ENCODE data around the gene SMARCC1. TPM values are rescaled to one million over a fixed set of nuclear protein-coding genes. Genes with fewer than 3 reads are reported as not detected.
A peak's percentile ranks its signal among the peaks of the same experiment; 100 is the strongest.

Gene SMARCC1
- total RNA-seq, 2 experiments from 2014 or later, result 96.4 to 109 TPM

DNA sequence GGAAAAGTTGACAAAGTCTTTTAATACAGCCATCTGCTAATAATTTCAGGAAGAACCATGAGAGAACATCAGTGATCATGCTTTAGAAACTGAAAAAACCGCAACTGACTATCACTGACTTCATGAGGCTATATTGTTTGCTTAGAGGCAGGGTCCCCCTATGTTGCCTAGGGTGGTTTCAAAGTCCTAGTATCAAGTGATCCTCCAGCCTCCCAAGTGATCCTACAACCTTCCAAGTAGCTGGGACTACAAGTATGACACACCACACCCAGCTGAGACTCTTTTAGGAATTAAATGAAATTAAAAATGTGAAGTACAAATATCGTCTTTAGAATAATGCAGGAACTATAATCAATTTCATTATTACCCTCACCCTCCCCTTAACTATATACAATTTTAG is 144.8 kb downstream of the SMARCC1 start:
- H3K36me3 Mint-ChIP-seq (ENCODE audit: low read depth), result peaks cover 37% of the 10 kb centered on the region
- H3K27me3 Mint-ChIP-seq, result no peaks in the 10 kb centered on the region
- H3K4me3 Mint-ChIP-seq, result no peak overlapping the region
- ChIA-PET CTCF (no interaction called here), POLR2A (no interaction called here)
- H3K4me1 Mint-ChIP-seq, result peaks cover 5% of the 10 kb centered on the region
- DNase-seq, result no peak
- H3K9me3 Mint-ChIP-seq, result no peaks in the 10 kb centered on the region
- no peak overlapping the region for H3K27ac Mint-ChIP-seq

DNA sequence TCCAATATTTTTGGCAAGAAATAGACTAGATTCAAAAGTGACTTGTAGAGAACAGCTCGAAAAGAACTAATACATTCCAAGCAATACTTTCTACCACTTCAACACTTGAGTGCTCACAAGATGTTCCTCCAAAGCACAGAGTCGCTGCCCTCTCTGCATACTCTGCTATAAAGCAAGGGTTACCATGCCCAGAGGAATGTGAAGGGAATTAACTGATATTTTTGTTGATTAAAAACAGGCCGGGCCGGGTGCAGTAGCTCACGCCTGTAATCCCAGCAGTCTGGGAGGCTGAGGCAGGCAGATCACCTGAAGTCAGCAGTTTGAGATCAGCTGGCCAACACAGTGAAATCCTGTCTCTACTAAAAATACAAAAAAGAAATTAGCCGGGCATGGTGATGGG is 145.5 kb downstream of the SMARCC1 start:
- peaks cover 41% of the 10 kb centered on the region for H3K36me3 Mint-ChIP-seq (ENCODE audit: low read depth)
- ChIA-PET POLR2A (no interaction called here), CTCF (no interaction called here)
- H3K4me3 Mint-ChIP-seq, result no peak overlapping the region
- no peaks in the 10 kb centered on the region for H3K9me3 Mint-ChIP-seq
- H3K27me3 Mint-ChIP-seq, result no peaks in the 10 kb centered on the region
- H3K4me1 Mint-ChIP-seq, result peaks cover 5% of the 10 kb centered on the region
- no peak for DNase-seq
- H3K27ac Mint-ChIP-seq, result no peak overlapping the region

- H3K9me3 Mint-ChIP-seq, result no peaks in the 10 kb centered on the region
- CTCF ChIA-PET, result interaction anchor here (2.5 kb wide), 1 partner anchor 10 kb away, joined by 8 read pairs; no protein-coding TSS in a partner anchor
- no peak for DNase-seq
- H3K4me3 Mint-ChIP-seq, result no peak overlapping the region
- no peaks in the 10 kb centered on the region for H3K27me3 Mint-ChIP-seq
- H3K27ac Mint-ChIP-seq, result no peak overlapping the region
- H3K36me3 Mint-ChIP-seq (ENCODE audit: low read depth), result peaks cover 44% of the 10 kb centered on the region
- POLR2A ChIA-PET, result no interaction called here
- peaks cover 5% of the 10 kb centered on the region for H3K4me1 Mint-ChIP-seq
Observed at GRCh38 chr3:47635536-47635935, 146.2 kb downstream of the SMARCC1 start.

- Mint-ChIP-seq H3K4me1 (peaks cover 5% of the 10 kb centered on the region), H3K4me3 (no peak overlapping the region), H3K36me3 (ENCODE audit: low read depth) (peaks cover 44% of the 10 kb centered on the region), H3K27me3 (no peaks in the 10 kb centered on the region), H3K9me3 (no peaks in the 10 kb centered on the region), H3K27ac (no peak overlapping the region)
- CTCF ChIA-PET, result interaction anchor here (0.9 to 2.5 kb wide), 2 partner anchors 10 to 18 kb away, joined by 4 to 8 read pairs; no protein-coding TSS in a partner anchor
- DNase-seq, result no peak
- POLR2A ChIA-PET, result no interaction called here
Observed at GRCh38 chr3:47634996-47635395, 146.7 kb downstream of the SMARCC1 start.

- ChIA-PET POLR2A (no interaction called here), CTCF (interaction anchor here (1.0 to 2.6 kb wide), 2 partner anchors 9 to 15 kb away, joined by 3 to 7 read pairs; no protein-coding TSS in a partner anchor)
- H3K4me1 Mint-ChIP-seq, result peaks cover 5% of the 10 kb centered on the region
- H3K27me3 Mint-ChIP-seq, result no peaks in the 10 kb centered on the region
- no peak for DNase-seq
- H3K4me3 Mint-ChIP-seq, result no peak overlapping the region
- no peaks in the 10 kb centered on the region for H3K9me3 Mint-ChIP-seq
- no peak overlapping the region for H3K27ac Mint-ChIP-seq
- H3K36me3 Mint-ChIP-seq (ENCODE audit: low read depth), result peaks cover 43% of the 10 kb centered on the region
Observed at GRCh38 chr3:47630810-47631209, 150.9 kb downstream of the SMARCC1 start.

DNA sequence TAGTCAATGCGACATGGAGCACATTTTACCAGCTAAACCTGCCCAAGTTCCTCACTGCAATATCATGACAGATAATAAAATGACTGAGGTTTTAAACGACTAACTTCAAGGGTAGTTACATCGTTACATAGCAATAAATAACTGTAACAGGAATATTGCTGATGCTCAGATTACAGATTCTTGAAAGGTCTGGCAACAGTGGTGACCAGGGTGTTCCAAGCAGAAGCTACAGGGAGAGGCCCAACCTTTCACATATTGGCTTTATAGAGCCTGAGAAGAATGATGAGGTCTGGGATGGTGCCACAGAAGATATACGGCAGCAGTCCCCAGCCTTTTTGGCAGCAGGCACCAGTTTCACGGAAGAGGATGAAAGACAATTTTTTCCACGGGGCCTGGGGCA is 151.9 kb downstream of the SMARCC1 start:
- no peaks in the 10 kb centered on the region for H3K27me3 Mint-ChIP-seq
- peaks cover 40% of the 10 kb centered on the region for H3K36me3 Mint-ChIP-seq (ENCODE audit: low read depth)
- no peaks in the 10 kb centered on the region for H3K4me1 Mint-ChIP-seq
- DNase-seq, result no peak
- POLR2A ChIA-PET, result no interaction called here
- no peak overlapping the region for H3K27ac Mint-ChIP-seq
- CTCF ChIA-PET, result interaction anchor here (0.6 to 2.6 kb wide), 3 partner anchors 8 to 1388 kb away, joined by 3 to 7 read pairs (median 6); partner anchors contain the start of gene CCR3
- no peaks in the 10 kb centered on the region for H3K9me3 Mint-ChIP-seq
- H3K4me3 Mint-ChIP-seq, result no peak overlapping the region

DNA sequence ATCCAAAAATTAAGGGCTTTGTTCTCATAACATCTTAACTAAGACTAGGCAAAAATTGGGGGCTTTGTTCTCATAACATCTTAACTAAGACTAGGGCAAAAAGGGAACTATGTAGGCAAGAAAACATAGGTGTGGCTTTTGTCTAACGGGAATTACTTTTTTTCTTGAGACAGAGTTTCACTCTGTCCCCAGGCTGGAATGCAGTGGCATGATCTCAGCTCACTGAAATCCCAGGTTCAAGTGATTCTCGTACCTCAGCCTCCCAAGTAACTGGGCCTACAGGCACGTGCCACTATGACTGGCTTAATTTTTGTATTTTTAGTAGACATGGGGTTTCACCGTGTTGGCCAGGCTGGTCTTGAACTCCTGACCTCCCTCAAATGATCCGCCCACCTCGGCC is 153.3 kb downstream of the SMARCC1 start:
- no peak overlapping the region for H3K27ac Mint-ChIP-seq
- POLR2A ChIA-PET, result no interaction called here

GRCh38 chr3:47622671-47623461 is 158.8 kb downstream of the SMARCC1 start:
- H3K27ac Mint-ChIP-seq, result no peak overlapping the region
- DNase-seq, result no peak
- peaks cover 9% of the 10 kb centered on the region for H3K4me1 Mint-ChIP-seq
- CTCF ChIA-PET, result interaction anchor here (0.5 to 1.0 kb wide), 4 partner anchors 16 to 325 kb away, joined by 3 to 4 read pairs (median 4); no protein-coding TSS in a partner anchor
- no peaks in the 10 kb centered on the region for H3K9me3 Mint-ChIP-seq
- no peak overlapping the region for H3K4me3 Mint-ChIP-seq
- H3K36me3 Mint-ChIP-seq (ENCODE audit: low read depth), result peaks cover 33% of the 10 kb centered on the region
- H3K27me3 Mint-ChIP-seq, result no peaks in the 10 kb centered on the region
- POLR2A ChIA-PET, result no interaction called here

More for the DNA sequence above, 153.3 kb downstream of the SMARCC1 start:
- Mint-ChIP-seq H3K4me3 (no peak overlapping the region), H3K27me3 (no peaks in the 10 kb centered on the region), H3K9me3 (no peaks in the 10 kb centered on the region), H3K4me1 (peaks cover 1% of the 10 kb centered on the region), H3K36me3 (ENCODE audit: low read depth) (peaks cover 34% of the 10 kb centered on the region)
- CTCF ChIA-PET, result interaction anchor here (0.5 to 1.9 kb wide), 3 partner anchors 12 to 520 kb away, joined by 3 to 6 read pairs (median 3); no protein-coding TSS in a partner anchor
- no peak for DNase-seq

GRCh38 chr3:47617086-47618010 is 164.3 kb downstream of the SMARCC1 start:
- H3K4me1 Mint-ChIP-seq, result peaks cover 9% of the 10 kb centered on the region
- no peaks in the 10 kb centered on the region for H3K9me3 Mint-ChIP-seq
- CTCF ChIA-PET, result interaction anchor here (1.0 to 2.0 kb wide), 7 partner anchors 9 to 20 kb away, joined by 3 to 7 read pairs (median 4); no protein-coding TSS in a partner anchor
- DNase-seq, result no peak
- no peak overlapping the region for H3K27ac Mint-ChIP-seq
- H3K36me3 Mint-ChIP-seq (ENCODE audit: low read depth), result peaks cover 37% of the 10 kb centered on the region
- H3K4me3 Mint-ChIP-seq, result no peak overlapping the region
- POLR2A ChIA-PET, result no interaction called here
- H3K27me3 Mint-ChIP-seq, result no peaks in the 10 kb centered on the region

DNA sequence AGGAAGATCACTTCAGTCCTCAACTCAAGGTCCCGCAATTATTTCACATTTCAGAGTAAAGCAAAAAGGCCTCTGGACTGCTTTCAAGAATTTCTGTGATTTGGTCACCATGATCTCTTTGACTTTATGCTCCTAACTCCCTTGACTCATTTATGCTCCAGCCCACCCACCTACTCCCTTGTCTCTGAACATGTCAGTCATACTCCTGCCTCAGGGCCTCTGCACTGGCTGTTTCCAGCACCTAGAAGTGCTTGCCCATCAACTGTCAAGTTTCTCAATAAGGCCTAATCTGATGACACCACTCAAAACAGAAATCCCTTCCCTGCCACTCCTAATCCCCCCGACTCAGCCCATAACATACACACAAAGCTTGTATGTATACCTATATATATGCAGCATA is 166.9 kb downstream of the SMARCC1 start:
- Mint-ChIP-seq H3K27me3 (no peaks in the 10 kb centered on the region), H3K9me3 (no peaks in the 10 kb centered on the region), H3K4me1 (peaks cover 10% of the 10 kb centered on the region), H3K4me3 (no peak overlapping the region), H3K36me3 (ENCODE audit: low read depth) (peaks cover 46% of the 10 kb centered on the region), H3K27ac (no peak overlapping the region)
- POLR2A ChIA-PET, result no interaction called here
- CTCF ChIA-PET, result no interaction called here
- no peak for DNase-seq

DNA sequence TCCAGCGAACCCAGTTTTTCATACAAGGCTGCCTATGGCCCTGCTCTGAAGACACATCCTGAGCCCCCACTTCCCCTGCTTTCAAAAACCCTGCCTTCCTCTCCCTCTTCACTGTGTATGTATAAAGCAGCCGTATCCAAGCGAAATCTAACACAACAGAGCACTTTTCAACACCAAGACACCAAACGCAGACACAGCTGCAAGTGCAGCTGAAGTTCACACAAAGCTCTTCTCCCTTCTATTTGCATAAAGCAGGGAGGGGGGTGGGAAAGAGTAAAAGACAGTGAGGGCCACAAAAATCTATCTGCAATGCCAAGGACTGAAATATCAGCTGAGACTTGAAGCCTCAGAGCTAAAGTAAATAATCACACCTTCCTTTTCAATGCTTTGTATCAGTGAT is 168.0 kb downstream of the SMARCC1 start:
- peaks cover 46% of the 10 kb centered on the region for H3K36me3 Mint-ChIP-seq (ENCODE audit: low read depth)
- no peak overlapping the region for H3K4me3 Mint-ChIP-seq
- H3K27me3 Mint-ChIP-seq, result no peaks in the 10 kb centered on the region
- no peaks in the 10 kb centered on the region for H3K9me3 Mint-ChIP-seq
- ChIA-PET POLR2A (no interaction called here), CTCF (interaction anchor here (0.7 kb wide), 1 partner anchor 14 kb away, joined by 4 read pairs; no protein-coding TSS in a partner anchor)
- no peak for DNase-seq
- H3K27ac Mint-ChIP-seq, result no peak overlapping the region
- H3K4me1 Mint-ChIP-seq, result peaks cover 7% of the 10 kb centered on the region

- ChIA-PET CTCF (interaction anchor here (0.7 kb wide), 1 partner anchor 13 kb away, joined by 4 read pairs; no protein-coding TSS in a partner anchor), POLR2A (no interaction called here)
- no peak for DNase-seq
- H3K27me3 Mint-ChIP-seq, result no peaks in the 10 kb centered on the region
- H3K4me1 Mint-ChIP-seq, result peaks cover 6% of the 10 kb centered on the region
- peaks cover 46% of the 10 kb centered on the region for H3K36me3 Mint-ChIP-seq (ENCODE audit: low read depth)
- no peak overlapping the region for H3K27ac Mint-ChIP-seq
- H3K9me3 Mint-ChIP-seq, result no peaks in the 10 kb centered on the region
- H3K4me3 Mint-ChIP-seq, result no peak overlapping the region
Observed at GRCh38 chr3:47612879-47613278, 168.8 kb downstream of the SMARCC1 start.

DNA sequence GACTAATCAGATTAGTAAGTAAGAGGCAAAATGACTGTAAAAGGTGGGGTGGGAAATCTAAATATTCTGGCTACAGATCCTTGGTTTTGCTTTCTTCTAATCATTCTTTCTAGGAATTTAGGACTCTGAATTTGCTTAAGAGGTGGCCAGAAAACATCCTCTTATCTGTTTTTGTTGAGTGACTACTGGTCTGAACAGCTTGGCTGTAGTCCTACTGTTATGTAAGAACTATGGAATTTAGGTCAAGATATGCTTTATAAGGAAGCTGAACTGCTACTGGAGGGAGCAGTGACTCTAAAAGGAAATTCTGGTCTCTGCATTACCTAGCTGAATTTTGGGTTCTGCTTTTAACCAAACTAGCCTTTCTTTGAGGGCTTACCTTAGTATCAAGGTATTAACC is 169.5 kb downstream of the SMARCC1 start:
- no peaks in the 10 kb centered on the region for H3K27me3 Mint-ChIP-seq
- H3K36me3 Mint-ChIP-seq (ENCODE audit: low read depth), result peaks cover 43% of the 10 kb centered on the region
- H3K27ac Mint-ChIP-seq, result peak overlapping the region; percentile 57
- POLR2A ChIA-PET, result no interaction called here
- H3K4me3 Mint-ChIP-seq, result no peak overlapping the region
- no peak for DNase-seq
- peaks cover 1% of the 10 kb centered on the region for H3K4me1 Mint-ChIP-seq
- CTCF ChIA-PET, result no interaction called here
- no peaks in the 10 kb centered on the region for H3K9me3 Mint-ChIP-seq
